Left lung (tissue), 8 donors: ENCODE measurements around the gene ZNF549. TPM values are rescaled to one million over a fixed set of nuclear protein-coding genes. Genes with fewer than 3 reads are reported as not detected.

Experiments
- polyA plus RNA-seq, 6 donors: library from polyadenylated mRNA; unstranded; fragments of 120-200 nt; gene quantifications; one replicate each; pipeline ENCODE4 v1.2.1, GENCODE V29; 2013; ENCODE audit not compliant: insufficient read length in 6 of 6
- total RNA-seq, 2 donors: library from RNA; stranded (reverse); fragmentation: NEBNext Ultra II Directional; extraction: Animal tissue kit (Norgen Biotek cat#: 25700); gene quantifications; one replicate each; pipeline ENCODE4 v1.2.1, GENCODE V29; 2021
- donor health status: DM: no; HTN: yes; CAD: no.
- donor health status: DM: no; HTN: no; CAD: no.

The ZNF549 gene
- total and polyA plus RNA-seq, 8 donors: 4.9 to 19.9 (median 17.9) TPM

Other genes starting within 250 kb of the ZNF549 start
- gene ZNF460, start 246.9 kb upstream of the ZNF549 start, total RNA-seq: 10 to 100 TPM; 53.5 to 55.3 TPM
- gene ZNF460, start 246.9 kb upstream of the ZNF549 start, polyA plus RNA-seq: 1 to 10 TPM; 3.7 to 6.9 (median 5.6) TPM
- gene ZNF543, start 206.9 kb upstream of the ZNF549 start, total RNA-seq: 1 to 10 TPM; 6.6 to 7.2 TPM
- 10 to 100 TPM in 4 of 6 donors, 1 to 10 TPM in 2; 8.9 to 11.6 (median 10.6) TPM for gene ZNF543, start 206.9 kb upstream of the ZNF549 start, polyA plus RNA-seq
- 1 to 10 TPM; 7.7 to 7.8 TPM for gene ZNF304, start 176.1 kb upstream of the ZNF549 start, total RNA-seq
- gene ZNF304, start 176.1 kb upstream of the ZNF549 start, polyA plus RNA-seq: 10 to 100 TPM; 14.5 to 19.0 (median 17.5) TPM
- gene TRAPPC2B, start 163.8 kb upstream of the ZNF549 start, total RNA-seq: 1 to 10 TPM; 8.2 to 8.4 TPM
- gene TRAPPC2B, start 163.8 kb upstream of the ZNF549 start, polyA plus RNA-seq: 10 to 100 TPM; 10.2 to 16.0 (median 14.3) TPM
- gene ZNF547, start 163.8 kb upstream of the ZNF549 start, total RNA-seq: 1 to 10 TPM; 2.3 to 3.0 TPM
- 1 to 10 TPM; 5.0 to 8.2 (median 6.3) TPM for gene ZNF547, start 163.8 kb upstream of the ZNF549 start, polyA plus RNA-seq
- gene ZNF548, start 137.5 kb upstream of the ZNF549 start, total RNA-seq: 10 to 100 TPM; 13.8 to 17.1 TPM
- gene ZNF548, start 137.5 kb upstream of the ZNF549 start, polyA plus RNA-seq: 10 to 100 TPM; 33.7 to 53.0 (median 42.2) TPM
- 1 to 10 TPM; 8.9 to 9.3 TPM for gene ZNF17, start 116.2 kb upstream of the ZNF549 start, total RNA-seq
- gene ZNF17, start 116.2 kb upstream of the ZNF549 start, polyA plus RNA-seq: 10 to 100 TPM; 14.1 to 17.6 (median 15.2) TPM
- 10 to 100 TPM; 10.3 to 12.2 TPM for gene ZNF749, start 92.0 kb upstream of the ZNF549 start, total RNA-seq
- 10 to 100 TPM; 11.1 to 15.1 (median 13.1) TPM for gene ZNF749, start 92.0 kb upstream of the ZNF549 start, polyA plus RNA-seq
- gene VN1R1, start 70.2 kb upstream of the ZNF549 start, total RNA-seq: 1 to 10 TPM in 1 of 2 donors, under 1 TPM in 1; 0.65 to 1.0 TPM
- 1 to 10 TPM; 3.8 to 5.2 (median 4.2) TPM for gene VN1R1, start 70.2 kb upstream of the ZNF549 start, polyA plus RNA-seq
- 10 to 100 TPM in 1 of 2 donors, 1 to 10 TPM in 1; 9.2 to 12.7 TPM for gene ZNF772, start 49.8 kb upstream of the ZNF549 start, total RNA-seq
- gene ZNF772, start 49.8 kb upstream of the ZNF549 start, polyA plus RNA-seq: 10 to 100 TPM; 14.5 to 19.8 (median 18.2) TPM
- gene ZNF419, start 39.6 kb upstream of the ZNF549 start, total RNA-seq: 10 to 100 TPM in 1 of 2 donors, 1 to 10 TPM in 1; 9.8 to 10.2 TPM
- 10 to 100 TPM; 21.5 to 34.0 (median 23.7) TPM for gene ZNF419, start 39.6 kb upstream of the ZNF549 start, polyA plus RNA-seq
- gene ZNF773, start 27.4 kb upstream of the ZNF549 start, total RNA-seq: 1 to 10 TPM; 6.4 to 7.2 TPM
- gene ZNF773, start 27.4 kb upstream of the ZNF549 start, polyA plus RNA-seq: 10 to 100 TPM; 14.3 to 16.2 (median 15.2) TPM
- gene ZNF550, start 32.5 kb downstream of the ZNF549 start, total RNA-seq: 1 to 10 TPM; 7.4 to 7.6 TPM
- gene ZNF550, start 32.5 kb downstream of the ZNF549 start, polyA plus RNA-seq: 10 to 100 TPM; 18.7 to 29.9 (median 23.2) TPM
- gene ZNF416, start 51.6 kb downstream of the ZNF549 start, total RNA-seq: 1 to 10 TPM; 4.5 TPM
- gene ZNF416, start 51.6 kb downstream of the ZNF549 start, polyA plus RNA-seq: 1 to 10 TPM; 7.3 to 9.4 (median 7.7) TPM
- gene ZIK1, start 56.8 kb downstream of the ZNF549 start, total RNA-seq: 1 to 10 TPM; 4.4 to 4.7 TPM
- gene ZIK1, start 56.8 kb downstream of the ZNF549 start, polyA plus RNA-seq: 10 to 100 TPM; 15.0 to 23.4 (median 18.4) TPM
- 1 to 10 TPM; 2.3 to 3.6 TPM for gene ZNF530, start 72.5 kb downstream of the ZNF549 start, total RNA-seq
- 1 to 10 TPM; 5.8 to 7.6 (median 7.0) TPM for gene ZNF530, start 72.5 kb downstream of the ZNF549 start, polyA plus RNA-seq
- gene ZNF134, start 86.9 kb downstream of the ZNF549 start, total RNA-seq: 10 to 100 TPM; 14.7 to 16.8 TPM
- gene ZNF134, start 86.9 kb downstream of the ZNF549 start, polyA plus RNA-seq: 10 to 100 TPM; 24.9 to 27.7 (median 26.3) TPM
- gene ZNF211, start 105.8 kb downstream of the ZNF549 start, total RNA-seq: 10 to 100 TPM; 12.5 to 15.8 TPM
- gene ZNF211, start 105.8 kb downstream of the ZNF549 start, polyA plus RNA-seq: 10 to 100 TPM; 37.0 to 49.4 (median 40.9) TPM
- gene ZSCAN4, start 141.6 kb downstream of the ZNF549 start, total RNA-seq: under 1 TPM in 1 of 2 donors, not detected in 1; 0.21 TPM
- under 1 TPM; 0.08 to 0.23 (median 0.17) TPM for gene ZSCAN4, start 141.6 kb downstream of the ZNF549 start, polyA plus RNA-seq
- gene ZNF551, start 154.6 kb downstream of the ZNF549 start, total RNA-seq: 1 to 10 TPM; 6.0 to 7.1 TPM
- 10 to 100 TPM; 15.9 to 19.9 (median 18.5) TPM for gene ZNF551, start 154.6 kb downstream of the ZNF549 start, polyA plus RNA-seq
- 1 to 10 TPM; 7.0 to 8.3 TPM for gene ZNF154, start 181.8 kb downstream of the ZNF549 start, total RNA-seq
- 10 to 100 TPM; 40.2 to 49.0 (median 43.2) TPM for gene ZNF154, start 181.8 kb downstream of the ZNF549 start, polyA plus RNA-seq
- gene ZNF671, start 200.3 kb downstream of the ZNF549 start, total RNA-seq: 1 to 10 TPM; 7.3 to 9.6 TPM
- gene ZNF671, start 200.3 kb downstream of the ZNF549 start, polyA plus RNA-seq: 10 to 100 TPM; 20.1 to 26.4 (median 24.6) TPM
- 10 to 100 TPM; 10.2 to 15.3 TPM for gene ZNF776, start 219.5 kb downstream of the ZNF549 start, total RNA-seq
- gene ZNF776, start 219.5 kb downstream of the ZNF549 start, polyA plus RNA-seq: 10 to 100 TPM; 35.4 to 45.8 (median 41.3) TPM
- gene ZNF586, start 242.3 kb downstream of the ZNF549 start, total RNA-seq: 10 to 100 TPM; 13.2 to 15.3 TPM
- 10 to 100 TPM; 28.7 to 38.1 (median 31.1) TPM for gene ZNF586, start 242.3 kb downstream of the ZNF549 start, polyA plus RNA-seq